Testis (tissue), 2 donors: Measurements from ENCODE around the gene ERBB3.

Experiments
- CTCF ChIP-seq, 3 experiments: fragments of 450-650 bp in 2 of 3; fragments of 200-600 bp in 1 of 3; sonication (generic) in 1 of 3; IDR thresholded peaks; one replicate each; pipeline ENCODE4 v1.5.1; 2016 to 2019; ENCODE audit warnings: antibody characterized with exemption in 3 of 3, mild to moderate bottlenecking in 2 of 3, moderate library complexity in 1 of 3
- POLR2A ChIP-seq: fragments of 450-650 bp; IDR thresholded peaks from one replicate; pipeline ENCODE4 v1.6.1; 2017; ENCODE audit warnings: antibody characterized with exemption, mild to moderate bottlenecking, moderate library complexity

DNA sequence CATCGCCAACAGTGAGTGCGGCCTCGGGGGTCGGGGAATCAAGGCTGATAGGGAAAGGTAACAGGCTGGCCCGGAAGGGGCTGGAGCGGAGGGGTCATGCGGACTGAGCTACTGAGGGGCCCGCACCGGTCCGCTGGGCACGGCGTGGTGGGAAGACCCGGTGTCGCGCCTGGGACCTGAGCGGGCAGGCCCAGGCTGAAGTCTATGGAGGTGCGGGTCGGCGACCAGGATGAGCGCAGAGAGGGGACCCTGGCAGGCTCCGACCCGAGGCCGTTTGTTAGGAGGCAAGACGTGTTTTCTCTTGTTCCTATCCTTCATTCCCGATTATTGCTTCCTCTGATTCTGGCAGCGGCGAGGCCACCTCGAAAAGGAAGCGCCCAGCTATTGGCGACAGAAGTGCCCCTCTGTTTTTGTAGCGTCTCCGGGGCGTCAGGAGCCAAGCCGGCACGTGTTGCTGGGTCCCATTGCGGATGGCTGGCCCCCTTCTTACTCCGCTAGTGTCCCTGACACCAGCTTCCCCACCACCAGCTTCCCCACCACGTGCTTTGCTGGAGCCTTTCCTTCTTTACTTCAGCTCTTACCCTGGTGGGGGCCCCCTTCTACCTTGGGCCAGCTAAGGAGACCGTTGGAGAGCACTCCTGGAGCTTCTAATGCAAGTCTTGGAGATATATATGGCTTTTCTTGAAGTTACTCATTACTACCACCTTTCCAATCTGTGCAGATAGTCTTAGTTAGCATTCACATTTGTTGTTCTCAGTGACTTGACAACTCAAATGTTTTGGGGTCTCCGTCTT lies 25.0 kb downstream of the ERBB3 start:
- TF ChIP-seq CTCF (IDR thresholded peaks at IDR 0.05) = no peak
- no peak for TF ChIP-seq POLR2A
